ENCODE data around the gene HNRNPLL.

DNA sequence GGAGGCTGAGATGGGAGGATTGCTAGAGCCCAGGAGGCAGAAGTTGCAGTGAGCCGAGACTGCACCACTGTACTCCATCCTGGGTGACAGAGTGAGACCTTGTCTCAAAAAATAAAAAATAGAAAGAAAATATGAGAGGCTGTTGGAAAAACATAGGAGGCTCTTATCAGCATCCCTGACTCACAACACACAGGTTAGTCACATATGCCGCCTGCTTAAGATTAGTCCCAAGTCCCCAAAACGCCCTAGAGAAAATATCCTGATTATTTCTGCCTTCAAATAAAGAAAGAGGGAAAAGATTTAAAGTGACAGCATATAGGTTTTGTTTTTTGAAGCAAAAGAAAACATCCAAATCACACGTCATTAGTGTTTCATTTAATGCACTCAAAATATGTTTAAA lies 33.3 kb upstream of the HNRNPLL start:
- TF ChIP-seq, protein P1, sequence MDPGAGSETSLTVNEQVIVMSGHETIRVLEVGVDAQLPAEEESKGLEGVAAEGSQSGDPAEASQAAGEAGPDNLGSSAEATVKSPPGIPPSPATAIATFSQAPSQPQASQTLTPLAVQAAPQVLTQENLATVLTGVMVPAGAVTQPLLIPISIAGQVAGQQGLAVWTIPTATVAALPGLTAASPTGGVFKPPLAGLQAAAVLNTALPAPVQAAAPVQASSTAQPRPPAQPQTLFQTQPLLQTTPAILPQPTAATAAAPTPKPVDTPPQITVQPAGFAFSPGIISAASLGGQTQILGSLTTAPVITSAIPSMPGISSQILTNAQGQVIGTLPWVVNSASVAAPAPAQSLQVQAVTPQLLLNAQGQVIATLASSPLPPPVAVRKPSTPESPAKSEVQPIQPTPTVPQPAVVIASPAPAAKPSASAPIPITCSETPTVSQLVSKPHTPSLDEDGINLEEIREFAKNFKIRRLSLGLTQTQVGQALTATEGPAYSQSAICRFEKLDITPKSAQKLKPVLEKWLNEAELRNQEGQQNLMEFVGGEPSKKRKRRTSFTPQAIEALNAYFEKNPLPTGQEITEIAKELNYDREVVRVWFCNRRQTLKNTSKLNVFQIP (CRISPR knock-in tag; IDR thresholded peaks at IDR 0.05; ENCODE audit: borderline replicate concordance, low read depth), result no peak
- TF ChIP-seq CSDC2 (CRISPR knock-in tag; IDR thresholded peaks at IDR 0.05) (no peak), OSR1 (CRISPR knock-in tag; IDR thresholded peaks at IDR 0.05) (no peak), RARB (CRISPR knock-in tag; IDR thresholded peaks at IDR 0.05) (no peak)
- TF ChIP-seq, protein P2, sequence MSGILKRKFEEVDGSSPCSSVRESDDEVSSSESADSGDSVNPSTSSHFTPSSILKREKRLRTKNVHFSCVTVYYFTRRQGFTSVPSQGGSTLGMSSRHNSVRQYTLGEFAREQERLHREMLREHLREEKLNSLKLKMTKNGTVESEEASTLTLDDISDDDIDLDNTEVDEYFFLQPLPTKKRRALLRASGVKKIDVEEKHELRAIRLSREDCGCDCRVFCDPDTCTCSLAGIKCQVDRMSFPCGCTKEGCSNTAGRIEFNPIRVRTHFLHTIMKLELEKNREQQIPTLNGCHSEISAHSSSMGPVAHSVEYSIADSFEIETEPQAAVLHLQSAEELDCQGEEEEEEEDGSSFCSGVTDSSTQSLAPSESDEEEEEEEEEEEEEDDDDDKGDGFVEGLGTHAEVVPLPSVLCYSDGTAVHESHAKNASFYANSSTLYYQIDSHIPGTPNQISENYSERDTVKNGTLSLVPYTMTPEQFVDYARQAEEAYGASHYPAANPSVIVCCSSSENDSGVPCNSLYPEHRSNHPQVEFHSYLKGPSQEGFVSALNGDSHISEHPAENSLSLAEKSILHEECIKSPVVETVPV (CRISPR knock-in tag; IDR thresholded peaks at IDR 0.05), result no peak
